Measurements from ENCODE around the gene SLC27A4.

GRCh38 chr9:128388150-128388549 is 47.8 kb downstream of the SLC27A4 start:
- no peak for TF ChIP-seq CTCF (IDR thresholded peaks at IDR 0.05 in 8 of 11, conservative IDR thresholded peaks at IDR 0.05 in 3 of 11)
- TF ChIP-seq POLR2AphosphoS5 (IDR thresholded peaks at IDR 0.05) = no peak
- TF ChIP-seq POLR2A (IDR thresholded peaks at IDR 0.05) = no peak

Data from spleen (tissue), 7 donors.